ENCODE results near the gene CBARP. TPM values are rescaled to one million over a fixed set of nuclear protein-coding genes. Genes with fewer than 3 reads are reported as not detected.

The CBARP gene
- total RNA-seq, 1 experiment from 2014 or later, result 1.9 TPM

DNA sequence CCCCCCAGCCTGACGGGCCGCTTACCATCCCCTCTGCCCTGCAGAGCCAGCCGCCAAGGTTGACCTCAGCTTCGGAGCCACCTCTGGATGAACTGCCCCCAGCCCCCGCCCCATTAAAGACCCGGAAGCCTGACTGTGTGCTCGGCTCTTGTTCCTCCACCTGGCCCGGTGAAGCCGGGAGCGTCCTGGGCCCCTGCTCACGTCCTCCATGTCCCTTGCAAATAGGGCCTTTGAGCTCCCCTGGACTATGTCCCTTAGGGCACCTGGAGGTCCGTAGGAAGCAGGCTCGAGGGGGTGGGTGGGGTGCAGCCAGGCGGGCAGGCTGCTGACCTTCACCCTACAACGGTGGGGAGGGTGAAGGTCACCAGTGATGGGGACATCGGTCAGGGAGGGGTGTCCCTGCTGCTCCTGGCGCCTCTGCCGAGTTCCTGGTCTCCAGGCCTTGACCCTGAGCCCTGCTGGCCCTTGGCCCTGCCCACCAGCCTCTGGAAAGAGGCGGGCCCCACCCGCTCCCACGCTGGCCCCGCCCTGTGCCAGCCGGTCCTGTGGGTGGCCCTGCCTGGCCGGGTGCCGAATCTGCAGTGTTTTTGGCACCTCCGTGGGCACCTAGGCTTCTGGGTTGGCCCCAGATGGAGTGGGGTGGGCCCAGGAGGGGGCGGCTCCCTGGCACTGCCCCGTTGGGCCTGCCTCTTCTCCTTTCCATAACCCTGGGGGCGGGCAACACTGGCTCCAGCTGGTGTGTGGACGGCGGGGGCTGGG, 7.1 kb upstream of the CBARP start:
- Histone ChIP-seq H3K36me3 (ENCODE audit: low read depth) (no peaks in the 10 kb centered on the region), H3K9me2 (ENCODE audit: insufficient read depth) (no peaks in the 10 kb centered on the region), H3K4me2 (peak overlapping the region; percentile 40; the same call in 1 of the 2 replicates), H3F3A (ENCODE audit: insufficient read depth, low read depth) (peaks cover 24% of the 10 kb centered on the region), H3K27ac (no peak overlapping the region), H2AFZ (no peak overlapping the region), H3K79me2 (ENCODE audit: low read depth) (peaks cover 10% of the 10 kb centered on the region), H3K9me3 (ENCODE audit: insufficient read depth, low read depth) (no peaks in the 10 kb centered on the region), H3K4me3 (no peak overlapping the region), H3K27me3 (ENCODE audit: insufficient read depth, low read depth) (no peaks in the 10 kb centered on the region), H4K20me1 (ENCODE audit: insufficient read depth) (no peaks in the 10 kb centered on the region), H3K4me1 (replicated peaks; ENCODE audit: insufficient read depth) (peaks cover 32% of the 10 kb centered on the region)
- no TSS peak for BruUV-seq (replicated peaks)
- ChIA-PET POLR2A (ENCODE audit: unreplicated experiment) (interaction anchor here (0.6 to 1.7 kb wide), 4 partner anchors 8 to 31 kb away, joined by 3 to 23 read pairs (median 7); partner anchors contain the start of gene CIRBP), CTCF (interaction anchor here (0.5 to 3.0 kb wide), 6 partner anchors 8 to 582 kb away, joined by 3 to 76 read pairs (median 6); partner anchors contain the start of genes CIRBP and RNF126)
- DNase-seq, result no peak
- intact Hi-C loops (cut with micrococcal nuclease; ENCODE audit: unreplicated experiment), result loop anchor here (5.0 kb wide), 1 partner anchor 63 kb away; no protein-coding TSS in a partner anchor
- TF ChIP-seq, protein P1, sequence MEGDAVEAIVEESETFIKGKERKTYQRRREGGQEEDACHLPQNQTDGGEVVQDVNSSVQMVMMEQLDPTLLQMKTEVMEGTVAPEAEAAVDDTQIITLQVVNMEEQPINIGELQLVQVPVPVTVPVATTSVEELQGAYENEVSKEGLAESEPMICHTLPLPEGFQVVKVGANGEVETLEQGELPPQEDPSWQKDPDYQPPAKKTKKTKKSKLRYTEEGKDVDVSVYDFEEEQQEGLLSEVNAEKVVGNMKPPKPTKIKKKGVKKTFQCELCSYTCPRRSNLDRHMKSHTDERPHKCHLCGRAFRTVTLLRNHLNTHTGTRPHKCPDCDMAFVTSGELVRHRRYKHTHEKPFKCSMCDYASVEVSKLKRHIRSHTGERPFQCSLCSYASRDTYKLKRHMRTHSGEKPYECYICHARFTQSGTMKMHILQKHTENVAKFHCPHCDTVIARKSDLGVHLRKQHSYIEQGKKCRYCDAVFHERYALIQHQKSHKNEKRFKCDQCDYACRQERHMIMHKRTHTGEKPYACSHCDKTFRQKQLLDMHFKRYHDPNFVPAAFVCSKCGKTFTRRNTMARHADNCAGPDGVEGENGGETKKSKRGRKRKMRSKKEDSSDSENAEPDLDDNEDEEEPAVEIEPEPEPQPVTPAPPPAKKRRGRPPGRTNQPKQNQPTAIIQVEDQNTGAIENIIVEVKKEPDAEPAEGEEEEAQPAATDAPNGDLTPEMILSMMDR (conservative IDR thresholded peaks at IDR 0.05), result no peak
- TF ChIP-seq EZH2 (IDR thresholded peaks at IDR 0.05; ENCODE audit: low read depth), result no peak

DNA sequence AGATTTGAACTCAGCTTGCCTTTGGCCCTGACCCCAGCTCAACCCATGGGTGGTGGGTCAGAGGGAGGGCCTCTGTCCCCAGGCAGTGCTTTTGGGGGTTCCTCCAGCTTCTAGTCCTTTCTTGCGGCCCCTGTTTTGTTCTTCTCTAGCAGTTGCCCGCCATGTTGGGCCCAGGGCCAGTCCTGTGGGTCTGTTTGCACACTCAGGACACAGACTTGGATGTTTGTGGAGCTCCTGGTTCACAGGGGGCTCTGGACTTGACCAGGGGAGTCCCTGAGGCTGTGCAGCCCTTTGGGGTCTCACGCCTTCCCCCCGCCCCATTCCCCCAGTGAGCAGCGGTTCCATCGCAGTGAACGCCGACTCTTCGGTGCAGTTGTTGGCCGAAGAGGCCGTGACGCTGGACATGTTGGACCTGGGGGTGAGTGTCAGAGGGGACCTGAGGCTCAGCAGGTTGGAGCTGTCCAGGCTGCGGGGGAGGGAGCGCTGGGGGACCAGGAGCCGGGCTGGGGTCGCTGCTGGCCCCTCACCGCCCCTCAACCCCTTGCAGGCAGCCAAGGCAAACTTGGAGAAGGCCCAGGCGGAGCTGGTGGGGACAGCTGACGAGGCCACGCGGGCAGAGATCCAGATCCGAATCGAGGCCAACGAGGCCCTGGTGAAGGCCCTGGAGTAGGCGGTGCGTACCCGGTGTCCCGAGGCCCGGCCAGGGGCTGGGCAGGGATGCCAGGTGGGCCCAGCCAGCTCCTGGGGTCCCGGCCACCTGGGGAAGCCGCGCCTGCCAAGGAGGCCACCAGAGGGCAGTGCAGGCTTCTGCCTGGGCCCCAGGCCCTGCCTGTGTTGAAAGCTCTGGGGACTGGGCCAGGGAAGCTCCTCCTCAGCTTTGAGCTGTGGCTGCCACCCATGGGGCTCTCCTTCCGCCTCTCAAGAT, 6.2 kb upstream of the CBARP start:
- POLR2A ChIA-PET (ENCODE audit: unreplicated experiment), result interaction anchor here (0.6 to 1.7 kb wide), 5 partner anchors 9 to 179 kb away, joined by 3 to 23 read pairs (median 3); partner anchors contain the start of gene CIRBP
- Histone ChIP-seq H4K20me1 (ENCODE audit: insufficient read depth) (no peaks in the 10 kb centered on the region), H3K36me3 (ENCODE audit: low read depth) (no peaks in the 10 kb centered on the region), H3K9me3 (ENCODE audit: insufficient read depth, low read depth) (no peaks in the 10 kb centered on the region), H2AFZ (no peak overlapping the region), H3K4me2 (peak overlapping the region; percentile 40; the same call in 1 of the 2 replicates), H3K4me3 (no peak overlapping the region), H3K9me2 (ENCODE audit: insufficient read depth) (no peaks in the 10 kb centered on the region), H3K4me1 (replicated peaks; ENCODE audit: insufficient read depth) (peaks cover 32% of the 10 kb centered on the region), H3K27me3 (ENCODE audit: insufficient read depth, low read depth) (no peaks in the 10 kb centered on the region), H3F3A (ENCODE audit: insufficient read depth, low read depth) (peaks cover 32% of the 10 kb centered on the region), H3K79me2 (ENCODE audit: low read depth) (peaks cover 9% of the 10 kb centered on the region), H3K27ac (no peak overlapping the region)
- CTCF ChIA-PET, result interaction anchor here (0.5 to 3.0 kb wide), 8 partner anchors 9 to 581 kb away, joined by 3 to 76 read pairs (median 4); partner anchors contain the start of genes CIRBP and RNF126
- DNase-seq, result peak in 1 of 2 experiments; percentile 77
- TF ChIP-seq, protein P1 (conservative IDR thresholded peaks at IDR 0.05), result peak; percentile 81
- no peak for TF ChIP-seq EZH2 (IDR thresholded peaks at IDR 0.05; ENCODE audit: low read depth)
- BruUV-seq (replicated peaks), result no TSS peak
- intact Hi-C loops (cut with micrococcal nuclease; ENCODE audit: unreplicated experiment), result no loop called here

Measured in PC-9 (cell line).